DMS114 treated with DMSO at 0.1 percent for 48 hours (cell line): ENCODE measurements around the gene TSPAN8.
"Not testable (repeated sequence)": the region's sequence is repeated elsewhere in the genome, so short reads cannot be mapped to it uniquely, and the experiment has no call there.

Experiments used
- DNase-seq: peaks from one replicate; lab custom pipeline; 2025; ENCODE audit not compliant: unreplicated experiment; lab: John Stamatoyannopoulos, UW

The TSPAN8 gene

GRCh38 chr12:71129364-71129763, 28.4 kb downstream of the TSPAN8 start:
- no peak for DNase-seq

- DNase-seq: no peak
Observed at GRCh38 chr12:71128191-71128788, 29.5 kb downstream of the TSPAN8 start.

GRCh38 chr12:71125949-71126348, 31.9 kb downstream of the TSPAN8 start:
- DNase-seq: no peak

- DNase-seq: no peak
Observed at GRCh38 chr12:71125515-71125914, 32.3 kb downstream of the TSPAN8 start.

GRCh38 chr12:71124835-71125460, 32.9 kb downstream of the TSPAN8 start:
- no peak for DNase-seq

DNA sequence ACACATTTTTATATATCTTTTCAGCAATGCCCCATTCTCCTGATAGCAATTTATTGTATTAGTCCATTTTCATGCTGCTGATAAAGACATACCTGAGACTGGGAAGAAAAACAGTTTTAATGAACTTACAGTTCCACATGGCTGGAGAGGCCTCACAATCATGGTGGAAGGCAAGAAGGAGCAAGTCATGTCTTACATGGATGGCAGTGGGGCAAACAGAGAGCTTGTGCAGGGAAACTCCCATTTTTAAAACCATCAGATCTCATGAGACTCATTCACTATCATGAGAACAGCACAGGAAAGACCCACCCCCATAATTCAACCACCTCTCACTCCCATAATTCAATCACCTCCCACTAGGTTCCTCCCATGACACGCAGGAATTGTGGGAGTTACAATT, 44.7 kb downstream of the TSPAN8 start:
- DNase-seq: not testable (repeated sequence)

GRCh38 chr12:71109834-71110233, 48.0 kb downstream of the TSPAN8 start:
- DNase-seq: no peak

DNA sequence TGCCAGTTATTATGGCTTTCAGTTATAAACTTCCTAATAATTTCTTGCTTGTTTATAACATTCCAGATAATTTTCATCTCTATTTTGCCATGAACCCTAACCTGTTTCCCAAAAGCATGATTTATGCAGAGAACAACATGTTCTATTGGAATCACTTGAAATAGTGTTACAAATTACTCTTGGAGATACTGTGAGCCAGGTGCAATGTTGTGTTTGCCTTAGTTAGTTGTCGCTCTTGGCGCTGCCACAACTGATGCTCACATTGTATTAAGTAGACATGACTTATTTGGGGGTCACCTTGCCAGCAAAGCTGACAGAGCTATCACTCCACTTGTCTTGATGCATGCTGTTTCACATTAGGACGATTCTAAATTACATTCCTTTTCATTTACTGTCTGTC, 49.4 kb downstream of the TSPAN8 start:
- no peak for DNase-seq

DNA sequence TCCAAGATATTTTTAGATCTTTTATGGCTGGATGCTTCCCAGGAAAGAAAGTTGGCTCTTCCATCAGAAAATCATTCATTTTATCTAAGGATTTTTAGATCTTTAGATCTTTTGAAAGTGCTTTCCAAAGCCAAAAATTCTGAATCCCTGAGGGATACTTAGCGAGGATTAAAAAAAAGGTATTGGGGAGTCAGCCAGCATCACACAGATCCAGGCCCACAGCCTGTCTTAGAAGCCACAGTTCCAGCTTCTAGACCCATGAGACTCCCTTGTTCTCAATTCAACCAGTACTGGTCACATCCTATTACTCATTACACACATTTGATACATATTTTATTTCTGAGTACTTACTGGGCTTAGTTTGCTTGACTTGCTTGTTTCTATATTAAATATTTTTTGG, 49.9 kb downstream of the TSPAN8 start:
- DNase-seq: no peak

- no peak for DNase-seq
Observed at GRCh38 chr12:71105956-71106355, 51.8 kb downstream of the TSPAN8 start.

- no peak for DNase-seq
Observed at GRCh38 chr12:71092290-71092689, 65.5 kb downstream of the TSPAN8 start.

- DNase-seq: no peak
Observed at GRCh38 chr12:71090971-71091370, 66.8 kb downstream of the TSPAN8 start.

DNA sequence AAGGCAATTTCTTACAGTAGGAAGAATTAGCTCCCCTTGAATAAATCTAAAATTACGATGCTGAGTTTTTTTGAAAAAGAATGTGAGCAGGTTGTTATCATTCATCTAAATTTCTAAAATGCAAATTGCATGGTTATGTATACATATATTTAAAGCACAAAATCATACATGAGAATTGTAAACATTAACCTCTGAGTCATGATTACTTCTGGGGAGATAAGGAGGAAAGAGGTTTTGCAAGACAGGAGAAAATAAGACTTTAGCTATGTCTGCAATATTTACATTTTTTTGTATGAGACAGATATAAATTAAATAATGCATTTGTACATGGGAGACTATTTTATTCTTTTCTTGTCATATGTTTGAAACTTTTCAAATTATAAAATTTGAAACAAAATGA, 72.2 kb downstream of the TSPAN8 start:
- no peak for DNase-seq

DNA sequence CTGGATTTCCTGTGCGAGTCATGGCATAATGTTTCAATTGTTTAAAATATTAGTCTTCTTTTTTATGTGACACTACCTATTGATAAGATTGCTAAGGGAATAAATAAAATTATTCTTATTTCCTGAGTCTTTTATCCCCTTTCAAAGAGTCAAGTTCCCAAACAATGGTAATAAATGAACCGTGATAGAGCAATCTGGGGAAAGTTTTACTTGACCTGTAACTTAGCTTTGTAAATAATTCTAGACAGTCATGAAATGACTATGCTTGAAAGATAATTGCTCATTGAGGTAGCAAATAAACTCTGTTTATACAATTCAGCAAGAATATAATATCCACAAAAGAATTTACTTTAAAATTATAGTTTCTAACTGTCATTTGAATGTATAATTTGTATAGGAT, 82.1 kb downstream of the TSPAN8 start:
- no peak for DNase-seq
